HCT116 (cell line): ENCODE measurements around the gene SNX10. TPM values are rescaled to one million over a fixed set of nuclear protein-coding genes. Genes with fewer than 3 reads are reported as not detected.

Source experiments
- ATAC-seq: fragments of 200-7000 bp; cut with Tn5 transposase; 2 replicates; pipeline ENCODE4 v1.9.1; 2020; ENCODE audit warnings: mild to moderate bottlenecking, moderate library complexity
- BruUV-seq: library from RNA; stranded (reverse); fragments of 400-500 nt; replicated peaks from 2 replicates; lab custom pipeline; 2021; lab: Mats Ljungman, UMichigan
- CTCF ChIA-PET: fragments of 300-600 bp; sonication (Branson Sonifier 250); formaldehyde crosslinking; loops from one replicate; lab custom pipeline; 2021; ENCODE audit warnings: antibody characterized with exemption; lab: Charles Lee
- POLR2A ChIA-PET: fragments of 300-600, 350-600 bp; sonication (Branson Sonifier 250); formaldehyde crosslinking; loops from one replicate; lab custom pipeline; 2021; ENCODE audit warnings: antibody characterized with exemption; lab: Charles Lee
- RAD21 ChIA-PET, 2 experiments: fragments of 300-600 bp; sonication (Branson Sonifier 250); formaldehyde crosslinking; loops; one replicate each; lab custom pipeline; 2023; ENCODE audit warnings: low total read pairs in 2 of 2; ENCODE audit not compliant: uncharacterized antibody in 2 of 2, unreplicated experiment in 2 of 2, low non-redundant PET in 1 of 2; lab: Charles Lee
- DNase-seq: peaks from one replicate; pipeline ENCODE4 v3.0.0-alpha.2; 2010; ENCODE audit warnings: low read depth, low spot score
- H2AFZ ChIP-seq: fragments of 200-600 bp; shearing (Covaris generic), sonication (generic); 2 replicates; pipeline ENCODE4 v1.6.1; 2017; ENCODE audit warnings: low read depth, mixed run types, mixed read lengths, antibody characterized with exemption, low read length; ENCODE audit not compliant: poor library complexity, severe bottlenecking
- H3K27ac ChIP-seq: 2 replicates; pipeline ENCODE4 v1.5.1; 2012; ENCODE audit warnings: low read depth, low read length
- H3K27me3 ChIP-seq: fragments of 200-600 bp; sonication (generic); 2 replicates; pipeline ENCODE4 v1.6.1; 2016; ENCODE audit warnings: mixed run types, low read length, mixed read lengths; ENCODE audit not compliant: insufficient read depth
- H3K36me3 ChIP-seq, 2 experiments: fragments of 200-500 bp in 1 of 2; fragments of 200-600 bp in 1 of 2; sonication (Bioruptor generic) in 1 of 2; sonication (generic) in 1 of 2; 2 replicates each; pipeline versions ENCODE4 v1.5.1 to v1.6.1; 2014 to 2016; ENCODE audit warnings: low read length in 2 of 2, inconsistent platforms in 1 of 2, mixed read lengths in 1 of 2, mixed run types in 1 of 2; ENCODE audit not compliant: insufficient read depth in 2 of 2, control insufficient read depth in 1 of 2
- H3K4me1 ChIP-seq, 2 experiments: fragments of 200-600 bp in 1 of 2; sonication (generic) in 1 of 2; 2 replicates each; pipeline versions ENCODE4 v1.5.1 to v1.6.1; 2012 to 2017; ENCODE audit warnings: low read length in 2 of 2, inconsistent platforms in 1 of 2, mild to moderate bottlenecking in 1 of 2, mixed read lengths in 1 of 2, mixed run types in 1 of 2, moderate library complexity in 1 of 2; ENCODE audit not compliant: insufficient read depth in 2 of 2, control insufficient read depth in 1 of 2
- H3K4me2 ChIP-seq: fragments of 200-600 bp; sonication (generic); 2 replicates; pipeline ENCODE4 v1.6.1; 2017; ENCODE audit warnings: mixed run types, low read length, mixed read lengths
- H3K4me3 ChIP-seq, 2 experiments: fragments of 200-600 bp in 1 of 2; sonication (generic) in 1 of 2; replicated peaks in 1 of 2; 2 replicates each; pipeline ENCODE4 v1.5.1; 2011 to 2016; ENCODE audit warnings: low read length in 2 of 2, control low read depth in 1 of 2, low read depth in 1 of 2, mild to moderate bottlenecking in 1 of 2, mixed read lengths in 1 of 2, mixed run types in 1 of 2
- H3K79me2 ChIP-seq: fragments of 200-600 bp; sonication (generic); 2 replicates; pipeline ENCODE4 v1.6.1; 2017; ENCODE audit warnings: mild to moderate bottlenecking, mixed run types, low read length, moderate library complexity, mixed read lengths; ENCODE audit not compliant: insufficient read depth
- H3K9ac ChIP-seq: fragments of 200-600 bp; sonication (generic); 2 replicates; pipeline ENCODE4 v1.6.1; 2016; ENCODE audit warnings: low read length, mixed read lengths
- H3K9me2 ChIP-seq: fragments of 200-600 bp; sonication (generic), shearing (Covaris generic); 2 replicates; pipeline ENCODE4 v1.6.1; 2017; ENCODE audit warnings: mixed run types, mild to moderate bottlenecking, moderate library complexity; ENCODE audit not compliant: insufficient read depth
- H3K9me3 ChIP-seq, 2 experiments: fragments of 200-500 bp in 1 of 2; fragments of 200-600 bp in 1 of 2; sonication (Bioruptor generic) in 1 of 2; sonication (generic) in 1 of 2; 2 replicates each; pipeline ENCODE4 v1.6.1; 2014 to 2017; ENCODE audit warnings: low read length in 2 of 2, mixed read lengths in 2 of 2, inconsistent platforms in 1 of 2, low read depth in 1 of 2, mild to moderate bottlenecking in 1 of 2, mixed run types in 1 of 2, moderate library complexity in 1 of 2; ENCODE audit not compliant: control insufficient read depth in 1 of 2, insufficient read depth in 1 of 2
- H4K20me1 ChIP-seq: fragments of 200-600 bp; sonication (generic), shearing (Covaris generic); 2 replicates; pipeline ENCODE4 v1.6.1; 2017; ENCODE audit warnings: mixed run types, mild to moderate bottlenecking, moderate library complexity; ENCODE audit not compliant: insufficient read depth
- CBX3 ChIP-seq: IDR thresholded peaks from 2 replicates; pipeline ENCODE4 v1.6.1; 2012; ENCODE audit warnings: low read depth
- CEBPB ChIP-seq: IDR thresholded peaks from 2 replicates; pipeline ENCODE4 v1.6.1; 2012; ENCODE audit warnings: low read depth
- EGR1 ChIP-seq: IDR thresholded peaks from 2 replicates; pipeline ENCODE4 v1.6.1; 2012; ENCODE audit warnings: low read depth
- EZH2 ChIP-seq: fragments of 200-600 bp; sonication (generic); IDR thresholded peaks from 2 replicates; pipeline ENCODE4 v1.6.1; 2017; ENCODE audit warnings: antibody characterized with exemption, mixed run types
- EZH2phosphoT487 ChIP-seq: fragments of 200-600 bp; IDR thresholded peaks from 2 replicates; pipeline ENCODE4 v1.6.1; 2018; ENCODE audit warnings: antibody characterized with exemption, borderline replicate concordance
- JUND ChIP-seq: IDR thresholded peaks from 2 replicates; pipeline ENCODE4 v1.6.1; 2012
- MAX ChIP-seq: IDR thresholded peaks from 2 replicates; pipeline ENCODE4 v1.6.1; 2012
- POLR2AphosphoS5 ChIP-seq: IDR thresholded peaks from 2 replicates; pipeline ENCODE4 v1.6.1; 2011; ENCODE audit warnings: mild to moderate bottlenecking, low read depth, low read length, moderate library complexity
- RAD21 ChIP-seq: IDR thresholded peaks from 2 replicates; pipeline ENCODE4 v1.6.1; 2012; ENCODE audit warnings: low read depth, mild to moderate bottlenecking
- REST ChIP-seq: IDR thresholded peaks from 2 replicates; pipeline ENCODE4 v1.6.1; 2012; ENCODE audit warnings: low read depth
- SRF ChIP-seq: IDR thresholded peaks from 2 replicates; pipeline ENCODE4 v1.6.1; 2012; ENCODE audit warnings: low read depth
- TCF7L2 ChIP-seq: IDR thresholded peaks from 2 replicates; pipeline ENCODE4 v1.7.0; 2011; ENCODE audit warnings: borderline replicate concordance, inconsistent platforms; ENCODE audit not compliant: insufficient read depth, insufficient read length; ENCODE audit errors: extremely low read depth
- ZFX ChIP-seq: fragments of 450-650 bp; IDR thresholded peaks from 2 replicates; pipeline ENCODE4 v1.6.1; 2017
- ZNF274 ChIP-seq: fragments of 200-500 bp; sonication (Bioruptor generic); IDR thresholded peaks from 2 replicates; pipeline ENCODE4 v1.6.1; 2014; ENCODE audit warnings: mild to moderate bottlenecking, low read depth, low read length, inconsistent platforms
- intact Hi-C: fragments of 100-400 bp; cut with micrococcal nuclease; formaldehyde crosslinking; loops from 2 replicates; pipeline ENCODE4 v1.10.0; 2022
- total RNA-seq: library from RNA; stranded (reverse); gene quantifications from one replicate; pipeline ENCODE4 v1.2.1, GENCODE V29; 2021; ENCODE audit not compliant: unreplicated experiment

Gene SNX10
- total RNA-seq, 1 experiment from 2014 or later: 26.9 TPM

DNA sequence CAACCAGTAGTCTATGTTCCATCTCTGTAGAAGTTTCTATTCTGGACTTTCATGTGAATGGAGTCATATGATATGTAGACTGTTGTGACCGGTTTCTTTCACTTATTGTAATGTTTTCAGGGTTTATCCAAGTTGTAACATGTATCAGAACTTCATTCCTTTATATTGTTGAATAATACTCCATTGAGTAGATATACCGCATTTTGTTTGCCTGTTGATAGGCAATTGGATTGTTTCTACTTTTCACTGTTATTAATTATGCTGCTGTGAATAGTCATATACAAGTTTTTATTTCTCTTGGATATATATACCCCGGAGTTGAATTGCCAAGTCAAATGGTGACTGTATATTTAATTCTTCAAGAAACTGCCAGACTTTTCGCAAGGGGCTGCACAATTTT is 40.1 kb downstream of the SNX10 start:
- no peak for ATAC-seq
- TF ChIP-seq CEBPB: no peak
- no peaks in the 10 kb centered on the region for H4K20me1 ChIP-seq
- no peak overlapping the region for H3K4me3 ChIP-seq
- no peak for DNase-seq
- no peaks in the 10 kb centered on the region; a peak in 1 of 4 replicates for H3K4me1 ChIP-seq
- intact Hi-C loops: no loop called here
- H3K27me3 ChIP-seq: no peaks in the 10 kb centered on the region
- BruUV-seq: no TSS peak
- no peaks in the 10 kb centered on the region for H3K79me2 ChIP-seq
- ChIA-PET CTCF (no interaction called here), POLR2A (no interaction called here), RAD21 (no interaction called here)
- no peaks in the 10 kb centered on the region for H3K9me3 ChIP-seq
- no peak overlapping the region for H3K9ac ChIP-seq
- no peak overlapping the region for H3K27ac ChIP-seq
- H3K36me3 ChIP-seq: no peaks in the 10 kb centered on the region
- no peaks in the 10 kb centered on the region for H3K9me2 ChIP-seq
- H3K4me2 ChIP-seq: no peak overlapping the region
- H2AFZ ChIP-seq: no peak overlapping the region

DNA sequence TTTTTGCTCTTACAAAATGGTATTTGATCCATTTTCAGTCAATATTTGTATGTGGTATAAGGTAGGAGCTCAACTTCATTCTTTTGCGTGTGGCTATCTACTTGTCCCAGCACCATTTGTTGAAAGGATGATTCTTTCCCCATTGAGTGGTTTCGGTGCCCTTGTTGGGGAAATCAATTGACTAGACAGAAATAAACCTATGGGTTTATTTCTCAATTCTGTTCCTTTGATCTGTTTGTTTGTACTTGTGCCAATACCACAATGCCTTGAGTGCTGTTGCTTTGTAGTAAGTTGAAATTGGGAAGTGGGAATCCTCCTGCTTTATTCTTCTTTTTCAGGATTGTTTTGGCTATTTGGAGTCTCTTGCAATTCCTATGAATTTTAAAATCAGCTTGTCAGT is 41.0 kb downstream of the SNX10 start:
- no peaks in the 10 kb centered on the region for H3K27me3 ChIP-seq
- H3K9me2 ChIP-seq: no peaks in the 10 kb centered on the region
- DNase-seq (no peak), ATAC-seq (no peak)
- H3K4me3 ChIP-seq: no peak overlapping the region
- H3K27ac ChIP-seq: no peak overlapping the region
- H3K9ac ChIP-seq: no peak overlapping the region
- ChIA-PET POLR2A (no interaction called here), RAD21 (no interaction called here), CTCF (no interaction called here)
- no peaks in the 10 kb centered on the region for H3K9me3 ChIP-seq
- intact Hi-C loops: no loop called here
- no peak overlapping the region for H3K4me2 ChIP-seq
- H3K4me1 ChIP-seq: no peaks in the 10 kb centered on the region; a peak in 1 of 4 replicates
- no peaks in the 10 kb centered on the region for H4K20me1 ChIP-seq
- no peaks in the 10 kb centered on the region for H3K36me3 ChIP-seq
- no TSS peak for BruUV-seq
- H3K79me2 ChIP-seq: no peaks in the 10 kb centered on the region
- no peak overlapping the region for H2AFZ ChIP-seq
- no peak for TF ChIP-seq EZH2phosphoT487
- TF ChIP-seq MAX: no peak
- no peak for TF ChIP-seq POLR2AphosphoS5
- TF ChIP-seq REST: no peak
- no peak for TF ChIP-seq TCF7L2
- no peak for TF ChIP-seq EZH2
- no peak for TF ChIP-seq JUND
- no peak for TF ChIP-seq CBX3
- no peak for TF ChIP-seq ZNF274
- TF ChIP-seq ZFX: no peak
- TF ChIP-seq EGR1: no peak
- no peak for TF ChIP-seq SRF
- no peak for TF ChIP-seq RAD21
- TF ChIP-seq, all 23 proteins: peak for 0
